HG03175 (cell line): ENCODE data around the gene CHD1L.
"Not testable (repeated sequence)": the region's sequence is repeated elsewhere in the genome, so short reads cannot be mapped to it uniquely, and the experiment has no call there.

Experiments used
- ATAC-seq: cut with Tn5 transposase; IDR thresholded peaks from one replicate; pipeline ENCODE4 v1.9.1; 2021; ENCODE audit warnings: mild to moderate bottlenecking, moderate library complexity; ENCODE audit not compliant: unreplicated experiment

CHD1L gene

GRCh38 chr1:147231032-147231431 is 11.5 kb upstream of the CHD1L start:
- ATAC-seq: not testable (repeated sequence)

- not testable (repeated sequence) for ATAC-seq
Observed at GRCh38 chr1:147233903-147234302, 8.6 kb upstream of the CHD1L start.

DNA sequence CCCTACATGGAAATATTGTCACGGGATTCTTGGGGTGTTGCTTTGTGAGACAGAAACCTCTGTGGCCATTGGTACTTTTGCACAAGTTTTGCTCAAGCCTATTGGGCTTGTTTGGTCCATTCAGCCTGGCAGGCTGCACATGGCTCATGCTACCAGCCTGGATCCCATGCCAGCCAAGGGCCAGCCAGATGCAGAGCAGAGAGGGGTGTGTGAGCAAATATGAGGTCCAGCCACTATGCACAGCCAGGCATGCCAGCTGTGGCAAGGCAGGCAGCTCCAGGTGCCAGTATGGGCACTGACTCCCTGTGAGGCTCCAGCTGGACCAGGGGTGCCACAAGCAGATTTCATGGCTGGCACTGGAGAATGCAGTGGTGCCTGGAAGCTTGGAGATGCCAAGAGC is 6.7 kb upstream of the CHD1L start:
- no peak for ATAC-seq

DNA sequence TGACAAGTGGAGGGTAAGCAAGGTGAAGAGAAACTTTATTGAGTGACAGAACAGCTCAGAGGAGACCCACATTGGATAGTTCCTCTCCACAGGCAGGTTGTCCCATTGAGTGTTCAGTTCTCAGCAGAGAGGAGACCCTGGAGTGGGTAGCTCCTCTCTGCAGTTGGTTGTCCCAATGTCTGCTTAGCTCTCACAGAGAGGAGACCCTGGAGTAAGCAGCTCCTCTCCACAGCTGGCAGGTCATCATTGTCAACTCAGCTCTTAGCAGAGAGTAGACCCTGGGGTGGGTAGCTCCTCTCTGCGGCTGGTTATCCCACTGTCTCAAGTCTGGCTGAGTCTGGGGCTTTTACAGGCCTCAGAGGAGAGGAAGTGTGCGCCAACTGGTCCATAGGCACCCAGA is 6.0 kb upstream of the CHD1L start:
- ATAC-seq: no peak

DNA sequence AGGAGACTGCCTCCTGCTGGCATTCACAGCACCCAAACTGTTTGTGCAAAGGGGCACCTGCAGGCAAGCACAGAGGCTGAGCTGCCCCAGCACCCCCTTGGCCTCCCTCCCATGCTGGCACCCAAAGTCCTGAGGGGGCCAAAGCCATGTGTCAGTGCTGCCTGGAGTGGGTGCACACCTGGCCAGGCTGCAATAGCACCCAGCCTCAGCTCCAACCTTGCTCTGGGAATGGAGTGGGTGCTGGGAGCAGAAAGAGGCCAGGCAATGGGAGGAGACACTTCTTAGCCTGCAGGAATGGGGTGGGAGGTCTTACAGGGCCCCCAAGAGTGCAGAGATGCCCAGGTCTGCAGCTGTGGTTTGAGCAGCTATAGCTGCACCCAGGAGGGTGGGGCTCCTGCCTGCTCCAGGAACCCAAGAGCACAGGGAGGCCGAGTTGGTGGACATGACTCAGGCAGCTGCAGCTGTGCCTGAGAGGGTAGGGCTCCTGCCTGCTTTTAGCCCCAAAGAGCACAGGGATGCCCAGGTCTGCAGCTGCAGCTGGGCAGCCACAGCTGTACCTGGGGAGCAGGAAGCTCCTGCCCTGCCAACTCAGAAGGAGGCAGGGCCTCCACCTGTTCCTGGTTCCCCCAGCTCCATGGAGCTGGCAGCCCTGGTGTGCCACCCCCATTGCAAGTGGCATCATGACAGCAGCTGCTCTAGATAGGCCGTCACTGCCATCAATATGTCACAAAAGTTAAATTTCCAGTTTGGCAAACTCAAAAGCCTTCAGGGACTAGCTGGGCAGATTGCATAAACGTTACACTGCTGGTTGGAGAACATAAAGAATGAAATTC is 5.3 kb upstream of the CHD1L start:
- ATAC-seq: no peak

- ATAC-seq: no peak
Observed at GRCh38 chr1:147238053-147238902, 4.2 kb upstream of the CHD1L start.

DNA sequence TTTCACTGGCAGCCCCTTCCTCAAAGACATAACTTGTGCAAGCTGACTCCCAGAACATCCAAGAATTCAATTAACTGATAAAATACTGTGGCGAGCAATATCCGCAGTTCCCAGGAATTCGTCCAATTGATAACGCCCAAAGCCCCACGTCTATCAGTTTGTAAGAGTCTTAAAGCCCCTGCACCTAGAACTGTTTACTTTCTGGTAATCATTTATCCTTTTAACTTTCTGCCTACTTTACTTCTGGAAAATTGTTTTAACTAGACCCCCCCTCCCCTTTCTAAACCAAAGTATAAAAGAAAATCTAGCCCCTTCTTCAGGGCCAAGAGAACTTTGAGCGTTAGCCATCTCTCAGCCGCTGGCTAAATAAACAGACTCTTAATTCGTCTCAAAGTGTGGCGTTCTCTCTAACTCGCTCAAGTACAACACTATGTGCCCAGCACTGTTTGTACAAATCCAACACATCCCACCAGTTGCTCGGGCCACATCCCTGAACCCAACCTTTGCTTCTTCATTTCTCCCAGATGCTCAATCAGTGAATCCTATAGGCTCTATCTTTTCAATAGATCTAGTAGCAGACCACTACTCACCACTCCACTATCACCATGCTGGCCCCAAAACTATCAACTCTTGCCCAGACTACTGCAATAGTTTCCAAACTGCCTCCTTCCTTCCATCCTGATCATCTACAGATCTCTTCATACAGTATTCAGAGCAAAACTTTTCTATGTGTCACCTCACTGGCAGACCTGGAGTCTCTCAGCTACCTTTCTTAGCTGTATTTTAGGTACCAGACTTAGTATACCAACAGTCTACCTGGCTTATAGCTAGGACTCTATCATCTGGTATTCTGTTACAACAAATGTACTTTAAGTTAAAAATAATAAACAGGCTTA is 3.3 kb upstream of the CHD1L start:
- no peak for ATAC-seq

GRCh38 chr1:147240131-147240721 is 2.3 kb upstream of the CHD1L start:
- ATAC-seq: not testable (repeated sequence)

DNA sequence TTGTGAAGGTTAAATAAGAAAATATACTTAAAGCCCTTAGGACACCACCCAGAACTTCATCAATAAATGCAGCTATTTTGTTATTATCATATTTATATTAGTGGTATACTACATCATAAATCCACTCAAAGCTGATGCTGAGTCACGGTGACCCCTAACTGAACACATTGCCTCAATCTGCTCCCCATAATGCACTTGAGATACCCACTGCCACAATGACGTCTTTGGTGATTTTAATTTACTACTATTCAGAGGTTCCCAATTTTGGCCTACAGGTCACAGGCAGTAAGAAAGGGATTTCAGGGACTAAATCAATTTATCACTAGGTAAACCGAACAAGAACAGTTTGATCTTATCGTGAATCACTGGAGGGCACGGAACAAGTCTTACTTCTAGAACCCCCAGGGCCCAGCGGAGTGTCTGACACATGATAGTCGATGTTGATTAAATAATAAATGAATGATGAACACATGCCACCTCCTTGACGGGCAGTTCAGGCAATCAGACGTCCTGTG is 493 bp upstream of the CHD1L start:
- ATAC-seq: no peak

DNA sequence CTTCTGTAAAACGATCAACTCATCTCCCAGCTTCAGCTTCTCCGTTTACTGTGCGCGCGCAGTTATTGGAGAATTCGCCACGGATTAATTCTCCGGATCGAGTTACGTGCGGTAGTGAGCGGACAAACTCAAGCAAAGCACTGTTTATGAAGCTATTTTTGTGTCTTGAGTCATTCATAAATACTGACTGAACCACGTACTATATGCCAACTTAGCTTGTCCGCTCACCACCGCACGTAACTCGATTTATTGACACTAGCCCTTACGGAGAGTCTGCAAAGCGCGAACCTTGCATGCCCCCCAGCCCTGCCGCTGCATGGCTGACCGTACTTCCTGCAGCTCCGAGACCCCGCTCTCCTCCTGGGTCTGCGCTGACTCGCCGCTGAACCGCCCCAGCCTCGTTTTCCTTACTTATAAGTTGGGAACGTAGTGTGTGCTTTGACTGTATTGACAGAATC is 773 bp downstream of the CHD1L start:
- peak; percentile 22 for ATAC-seq

DNA sequence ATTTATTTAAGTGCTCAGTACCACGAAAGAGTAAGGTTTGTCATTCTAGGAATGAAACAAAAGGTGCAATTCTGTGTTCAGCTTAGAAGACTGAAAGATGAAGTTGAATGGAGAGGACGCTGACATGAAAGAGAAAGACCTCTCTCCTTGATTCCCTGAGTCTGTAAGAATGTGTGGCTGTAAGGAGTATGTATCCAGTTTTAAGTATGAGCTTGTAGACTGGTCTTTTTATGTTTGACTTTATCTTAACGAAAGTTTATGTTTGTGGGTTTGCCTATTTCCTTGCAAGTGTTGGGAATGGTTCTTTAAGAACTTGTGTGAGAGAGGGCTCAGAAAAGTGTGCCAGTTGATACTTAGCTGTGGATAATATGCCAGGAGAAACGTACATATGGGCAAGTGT is 1.4 kb downstream of the CHD1L start:
- no peak for ATAC-seq

DNA sequence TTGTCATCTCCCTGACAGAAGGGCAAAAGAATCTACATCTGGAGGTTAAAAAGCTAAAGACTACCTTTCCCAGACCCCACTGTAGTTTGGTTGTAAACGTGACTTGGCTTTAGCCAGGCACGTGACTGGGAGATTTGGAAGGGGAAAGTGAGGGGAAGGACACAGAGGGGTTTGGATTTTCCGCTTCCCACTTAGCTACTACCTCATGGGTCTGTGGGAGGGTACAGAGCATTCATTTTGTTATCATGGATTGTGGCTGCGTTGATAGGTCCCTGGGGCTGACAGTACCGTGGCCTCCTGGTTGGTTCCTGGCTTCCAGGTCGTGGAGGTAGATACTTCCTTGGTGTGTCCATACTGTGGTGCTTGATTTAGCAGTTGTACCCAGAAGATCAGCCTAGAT is 2.6 kb downstream of the CHD1L start:
- no peak for ATAC-seq

DNA sequence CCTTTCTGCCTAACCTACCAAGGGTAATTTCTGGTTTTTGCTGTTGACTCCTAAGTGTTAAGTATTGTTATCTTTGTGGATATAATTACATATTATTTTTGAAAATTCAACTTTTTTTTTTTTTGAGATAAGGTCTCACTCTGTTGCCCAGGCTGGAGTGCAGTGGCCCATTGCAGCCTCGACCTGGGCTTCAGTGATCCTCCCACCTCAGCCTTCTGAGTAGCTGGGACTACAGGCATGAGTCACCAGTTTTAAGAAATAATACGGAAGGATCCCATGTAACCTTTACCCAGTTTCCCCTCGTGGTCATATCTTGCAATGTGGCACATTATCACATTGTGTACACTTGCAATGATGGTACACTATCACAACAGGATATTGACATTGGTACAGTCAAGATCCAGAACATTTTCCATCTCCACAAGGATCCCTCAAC is 3.1 kb downstream of the CHD1L start:
- ATAC-seq: no peak

GRCh38 chr1:147246044-147246690 is 3.7 kb downstream of the CHD1L start:
- no peak for ATAC-seq

DNA sequence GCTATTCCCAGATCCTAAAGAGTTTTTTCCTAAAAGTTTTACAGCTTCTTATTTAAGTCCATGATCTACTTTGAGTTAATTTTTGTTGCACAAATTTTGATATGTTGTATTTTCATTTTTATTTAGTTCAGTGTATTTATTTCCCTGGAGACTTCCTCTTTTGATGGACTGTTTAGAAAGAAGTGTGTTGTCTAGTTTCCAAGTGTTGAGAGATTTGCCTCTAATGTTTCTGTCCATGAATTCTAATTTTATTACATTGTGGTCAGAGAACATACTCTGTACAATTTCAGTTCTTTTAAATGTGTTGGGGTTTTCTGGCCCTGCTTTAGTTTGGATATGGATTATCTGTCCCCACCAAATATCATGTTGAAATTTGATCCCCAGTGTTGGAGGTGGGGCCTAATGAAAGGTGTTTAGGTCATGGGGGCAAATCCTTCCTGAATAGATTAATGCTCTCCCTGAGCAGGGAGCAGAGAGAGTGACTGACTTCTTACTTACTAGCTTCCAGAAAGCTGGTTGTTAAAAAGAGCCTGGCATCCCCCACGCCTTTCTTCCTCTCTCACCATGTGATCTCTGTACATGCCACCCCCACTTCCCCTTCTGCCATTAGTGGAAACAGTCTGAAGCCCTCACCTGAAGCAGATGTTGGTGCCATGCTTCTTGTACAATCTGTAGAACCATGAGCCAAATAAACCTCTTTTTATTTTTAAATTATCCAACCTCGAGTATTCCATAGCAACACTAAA is 4.6 kb downstream of the CHD1L start:
- ATAC-seq: no peak

- ATAC-seq: no peak
Observed at GRCh38 chr1:147247656-147248238, 5.3 kb downstream of the CHD1L start.

DNA sequence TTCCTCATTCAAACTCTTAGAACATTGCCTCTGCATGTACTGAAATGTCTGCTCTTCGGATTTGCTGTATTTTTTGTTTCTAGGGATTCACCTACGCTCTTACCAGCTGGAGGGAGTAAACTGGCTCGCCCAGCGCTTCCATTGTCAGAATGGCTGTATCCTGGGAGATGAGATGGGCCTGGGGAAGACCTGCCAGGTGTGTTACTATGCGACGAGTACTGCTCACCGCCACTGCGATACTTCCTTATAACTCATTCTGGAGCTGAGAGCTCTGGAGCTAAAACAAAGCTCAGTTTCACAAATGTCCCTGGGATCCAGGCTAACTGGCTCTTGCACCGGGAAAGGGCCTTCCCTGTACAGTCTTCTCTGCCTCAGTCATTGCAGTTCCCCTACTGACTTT is 10.1 kb downstream of the CHD1L start:
- no peak for ATAC-seq

DNA sequence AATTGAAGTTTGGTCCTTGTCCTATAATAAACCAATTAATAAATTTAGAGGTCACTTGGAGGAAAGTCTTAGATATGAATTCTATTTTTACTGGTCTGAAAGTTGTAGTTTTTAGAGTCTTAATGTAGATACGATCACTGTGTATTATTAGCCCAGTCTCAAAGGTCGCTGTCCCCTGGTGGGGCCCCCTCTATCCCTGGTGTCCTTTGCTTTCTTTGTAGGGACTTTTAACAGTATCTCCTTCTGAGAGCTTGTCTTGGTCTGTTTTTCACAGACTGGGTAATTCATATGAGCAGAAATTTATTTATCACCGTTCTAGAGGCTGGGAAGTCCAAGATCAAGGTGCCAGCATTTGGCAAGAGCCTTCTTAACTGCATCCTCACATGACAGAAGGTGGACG is 18.5 kb downstream of the CHD1L start:
- ATAC-seq: no peak
